Measurements from ENCODE around the gene HDAC6. TPM values are rescaled to one million over a fixed set of nuclear protein-coding genes. Genes with fewer than 3 reads are reported as not detected.
A peak's percentile ranks its signal among the peaks of the same experiment; 100 is the strongest.

HDAC6 gene
- total and polyA plus RNA-seq, 10 of the 15 experiments (the other 5 are each of a cell fraction or from before 2014, with no cell fraction given): 8.3 to 47.0 (median 34.1) TPM

- Histone ChIP-seq H3K36me3 (ENCODE audit: control insufficient read depth in 2 of 2, insufficient read depth in 2 of 2, low read length in 1 of 2) (no peaks in the 10 kb centered on the region), H3K4me1 (ENCODE audit: control insufficient read depth, insufficient read depth, low read length) (no peaks in the 10 kb centered on the region), H3K27ac (ENCODE audit: control insufficient read depth, insufficient read depth) (no peak within 1 kb of the TSS), H4K20me1 (ENCODE audit: control insufficient read depth, insufficient read depth) (no peaks in the 10 kb centered on the region), H3K9ac (ENCODE audit: control insufficient read depth, insufficient read depth, low read length) (no peak within 1 kb of the TSS), H3K4me2 (ENCODE audit: control insufficient read depth, insufficient read depth) (no peak within 1 kb of the TSS), H3K27me3 (replicated peaks in 1 of 2; ENCODE audit: control insufficient read depth in 2 of 2, insufficient read depth in 2 of 2, low read length in 1 of 2) (0 out of 4 replicates have a peak, but pooled peaks cover 0 to 2% of the 10 kb centered on the region in 2 experiments), H3K4me3 (no peak within 1 kb of the TSS), H2AFZ (ENCODE audit: control insufficient read depth, low read depth, low read length) (no peak within 1 kb of the TSS), H3K79me2 (ENCODE audit: control insufficient read depth, insufficient read depth, low read length) (no peaks in the 10 kb centered on the region), H3K9me3 (replicated peaks; ENCODE audit: control insufficient read depth, insufficient read depth, low read length) (no peaks in the 10 kb centered on the region; the same call in 2 of the 3 replicates)
- RAD21 ChIA-PET (ENCODE audit: unreplicated experiment): no interaction called here
- intact Hi-C loops (cut with micrococcal nuclease; ENCODE audit: unreplicated experiment) (no loop called here), in situ Hi-C loops (cut with MboI) (loop anchor here (5.0 to 10.0 kb wide), 2 partner anchors 34 to 52 kb away; no protein-coding TSS in a partner anchor)
- no peak for ATAC-seq
- no peak for FAIRE-seq
- no TSS peak for BruUV-seq (replicated peaks)
- 88% methylated on average over 32 of the region's 67 CpGs for WGBS (ENCODE audit: insufficient coverage, insufficient replicate concordance, low lambda C conversion rate, missing lambda C conversion rate)
- SMC1A ChIA-PET (ENCODE audit: uncharacterized antibody, unreplicated experiment): no interaction called here
- DNase-seq (ENCODE audit: low read depth, low spot score): no peak
- POLR2A ChIA-PET: no interaction called here
- TF ChIP-seq CTCF (IDR thresholded peaks at IDR 0.05 in 2 of 3, conservative IDR thresholded peaks at IDR 0.05 in 1 of 3; ENCODE audit: control insufficient read depth in 2 of 3, extremely low read depth in 1 of 3, insufficient read depth in 1 of 3, low read depth in 3 of 3, low read length in 3 of 3) (0 out of 6 replicates have a peak, but pooled peaks of 1 of the 3 experiments have one; percentile 5), EP300 (IDR thresholded peaks at IDR 0.05; ENCODE audit: borderline replicate concordance in 1 of 2, control insufficient read depth in 1 of 2, low read depth in 2 of 2, low read length in 2 of 2) (no peak)
- CTCF ChIA-PET: interaction anchor here (0.7 kb wide), 1 partner anchor 111 kb away, joined by 3 read pairs; no protein-coding TSS in a partner anchor
Measured at GRCh38 chrX:48826135-48826875, 24.4 kb downstream of the HDAC6 start, which contains the start of gene ERAS. TSS of gene ERAS (plus strand) at chrX:48826513. CDS start at chrX:48829124, 2,611 bp downstream.
